Tibial nerve (tissue), 4 donors: ENCODE measurements around the gene TRAK1.

Experiments used
- CTCF ChIP-seq, 5 experiments: fragments of 200-600 bp in 3 of 5; fragments of 450-650 bp in 2 of 5; sonication (generic) in 3 of 5; IDR thresholded peaks; one replicate each; pipeline ENCODE4 v1.5.1; 2016 to 2019; ENCODE audit warnings: antibody characterized with exemption in 5 of 5, mild to moderate bottlenecking in 3 of 5, moderate library complexity in 2 of 5
- EP300 ChIP-seq, 2 donors: sonication (generic); formaldehyde crosslinking; IDR thresholded peaks; one replicate each; pipeline ENCODE4 v1.6.1; 2017; ENCODE audit warnings: antibody characterized with exemption in 2 of 2, mild to moderate bottlenecking in 1 of 2
- POLR2A ChIP-seq, 2 donors: fragments of 450-650 bp; IDR thresholded peaks; one replicate each; pipeline ENCODE4 v1.6.1; 2017; ENCODE audit warnings: antibody characterized with exemption in 2 of 2, mild to moderate bottlenecking in 2 of 2, moderate library complexity in 2 of 2

GRCh38 chr3:42226470-42227425 lies 135.6 kb downstream of the TRAK1 start:
- no peak for TF ChIP-seq CTCF (IDR thresholded peaks at IDR 0.05)
- no peak for TF ChIP-seq POLR2A (IDR thresholded peaks at IDR 0.05)
- no peak for TF ChIP-seq EP300 (IDR thresholded peaks at IDR 0.05)
